Activated B cell treated with CpG ODN at 0.5 μM for 24 hours (primary cell): ENCODE results near the gene ZNF595. TPM values are rescaled to one million over a fixed set of nuclear protein-coding genes. Genes with fewer than 3 reads are reported as not detected.

Experiments used
- ATAC-seq: fragments of 200-7000 bp; cut with Tn5 transposase; one replicate; pipeline ENCODE4 v1.10.0; 2021; ENCODE audit warnings: low read depth, mild to moderate bottlenecking, moderate library complexity
- CTCF ChIA-PET: fragments of 350-600 bp; sonication (Branson Sonifier 250); formaldehyde crosslinking; loops from one replicate; lab custom pipeline; 2021; ENCODE audit warnings: antibody characterized with exemption; lab: Charles Lee
- POLR2A ChIA-PET: fragments of 350-600 bp; sonication (Branson Sonifier 250); formaldehyde crosslinking; loops from one replicate; lab custom pipeline; 2021; ENCODE audit warnings: antibody characterized with exemption; lab: Charles Lee
- DNase-seq: peaks from one replicate; pipeline ENCODE4 v3.0.0; 2022
- H3K27ac Mint-ChIP-seq: one replicate; pipeline ENCODE4 v1.8.0; 2020; ENCODE audit warnings: mixed read lengths
- H3K27me3 Mint-ChIP-seq: one replicate; pipeline ENCODE4 v1.8.0; 2021; ENCODE audit warnings: mixed read lengths
- H3K36me3 Mint-ChIP-seq: one replicate; pipeline ENCODE4 v1.8.0; 2021; ENCODE audit warnings: low read depth, mixed read lengths
- H3K4me1 Mint-ChIP-seq: one replicate; pipeline ENCODE4 v1.8.0; 2021; ENCODE audit warnings: mixed read lengths
- H3K4me3 Mint-ChIP-seq: one replicate; pipeline ENCODE4 v1.8.0; 2020; ENCODE audit warnings: mild to moderate bottlenecking, mixed read lengths
- H3K9me3 Mint-ChIP-seq: one replicate; pipeline ENCODE4 v1.8.0; 2020; ENCODE audit warnings: mixed read lengths
- intact Hi-C: fragments of 100-400 bp; cut with micrococcal nuclease; formaldehyde crosslinking; loops from one replicate; pipeline ENCODE4 v1.15.1; 2024
- total RNA-seq: library from RNA; stranded (reverse); gene quantifications from 2 replicates; pipeline ENCODE4 v1.2.3, GENCODE V29; 2022
- TF ChIP-seq, protein P1 (sequence below): fragments of 200-600 bp; IDR thresholded peaks from one replicate; pipeline ENCODE4 v1.8.0; 2022; ENCODE audit warnings: antibody characterized with exemption, mild to moderate bottlenecking

The ZNF595 gene
- total RNA-seq, 1 donor from 2014 or later, result 17.4 TPM

DNA sequence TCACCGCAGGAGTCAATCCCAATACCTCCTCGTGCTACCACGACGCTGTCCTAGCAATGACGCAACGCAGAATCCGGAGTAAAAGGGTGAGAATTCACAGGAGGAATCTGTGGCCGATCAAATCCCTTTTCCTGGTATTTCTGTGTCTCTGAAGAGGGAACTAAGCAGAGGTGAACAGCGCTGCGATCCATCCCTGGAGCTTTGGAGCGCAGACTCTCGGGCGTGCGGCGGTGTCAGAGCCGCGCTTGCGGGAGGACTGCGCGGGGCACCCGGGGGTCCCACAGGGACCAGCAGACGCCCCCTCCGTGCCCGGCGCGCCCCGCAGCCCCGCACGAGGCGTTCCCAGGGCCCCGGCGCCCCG lies 53.9 kb downstream of the ZNF595 start:
- H3K27ac Mint-ChIP-seq, result no peak overlapping the region
- H3K36me3 Mint-ChIP-seq, result peaks cover 8% of the 10 kb centered on the region
- intact Hi-C loops, result no loop called here
- TF ChIP-seq, protein P1, sequence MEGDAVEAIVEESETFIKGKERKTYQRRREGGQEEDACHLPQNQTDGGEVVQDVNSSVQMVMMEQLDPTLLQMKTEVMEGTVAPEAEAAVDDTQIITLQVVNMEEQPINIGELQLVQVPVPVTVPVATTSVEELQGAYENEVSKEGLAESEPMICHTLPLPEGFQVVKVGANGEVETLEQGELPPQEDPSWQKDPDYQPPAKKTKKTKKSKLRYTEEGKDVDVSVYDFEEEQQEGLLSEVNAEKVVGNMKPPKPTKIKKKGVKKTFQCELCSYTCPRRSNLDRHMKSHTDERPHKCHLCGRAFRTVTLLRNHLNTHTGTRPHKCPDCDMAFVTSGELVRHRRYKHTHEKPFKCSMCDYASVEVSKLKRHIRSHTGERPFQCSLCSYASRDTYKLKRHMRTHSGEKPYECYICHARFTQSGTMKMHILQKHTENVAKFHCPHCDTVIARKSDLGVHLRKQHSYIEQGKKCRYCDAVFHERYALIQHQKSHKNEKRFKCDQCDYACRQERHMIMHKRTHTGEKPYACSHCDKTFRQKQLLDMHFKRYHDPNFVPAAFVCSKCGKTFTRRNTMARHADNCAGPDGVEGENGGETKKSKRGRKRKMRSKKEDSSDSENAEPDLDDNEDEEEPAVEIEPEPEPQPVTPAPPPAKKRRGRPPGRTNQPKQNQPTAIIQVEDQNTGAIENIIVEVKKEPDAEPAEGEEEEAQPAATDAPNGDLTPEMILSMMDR, result no peak
- ATAC-seq (no peak), DNase-seq (no peak)
- POLR2A ChIA-PET, result no interaction called here
- CTCF ChIA-PET, result no interaction called here
- peaks cover 36% of the 10 kb centered on the region for H3K9me3 Mint-ChIP-seq
- peaks cover 4% of the 10 kb centered on the region for H3K4me1 Mint-ChIP-seq
- H3K4me3 Mint-ChIP-seq, result no peak overlapping the region
- H3K27me3 Mint-ChIP-seq, result peaks cover 39% of the 10 kb centered on the region

DNA sequence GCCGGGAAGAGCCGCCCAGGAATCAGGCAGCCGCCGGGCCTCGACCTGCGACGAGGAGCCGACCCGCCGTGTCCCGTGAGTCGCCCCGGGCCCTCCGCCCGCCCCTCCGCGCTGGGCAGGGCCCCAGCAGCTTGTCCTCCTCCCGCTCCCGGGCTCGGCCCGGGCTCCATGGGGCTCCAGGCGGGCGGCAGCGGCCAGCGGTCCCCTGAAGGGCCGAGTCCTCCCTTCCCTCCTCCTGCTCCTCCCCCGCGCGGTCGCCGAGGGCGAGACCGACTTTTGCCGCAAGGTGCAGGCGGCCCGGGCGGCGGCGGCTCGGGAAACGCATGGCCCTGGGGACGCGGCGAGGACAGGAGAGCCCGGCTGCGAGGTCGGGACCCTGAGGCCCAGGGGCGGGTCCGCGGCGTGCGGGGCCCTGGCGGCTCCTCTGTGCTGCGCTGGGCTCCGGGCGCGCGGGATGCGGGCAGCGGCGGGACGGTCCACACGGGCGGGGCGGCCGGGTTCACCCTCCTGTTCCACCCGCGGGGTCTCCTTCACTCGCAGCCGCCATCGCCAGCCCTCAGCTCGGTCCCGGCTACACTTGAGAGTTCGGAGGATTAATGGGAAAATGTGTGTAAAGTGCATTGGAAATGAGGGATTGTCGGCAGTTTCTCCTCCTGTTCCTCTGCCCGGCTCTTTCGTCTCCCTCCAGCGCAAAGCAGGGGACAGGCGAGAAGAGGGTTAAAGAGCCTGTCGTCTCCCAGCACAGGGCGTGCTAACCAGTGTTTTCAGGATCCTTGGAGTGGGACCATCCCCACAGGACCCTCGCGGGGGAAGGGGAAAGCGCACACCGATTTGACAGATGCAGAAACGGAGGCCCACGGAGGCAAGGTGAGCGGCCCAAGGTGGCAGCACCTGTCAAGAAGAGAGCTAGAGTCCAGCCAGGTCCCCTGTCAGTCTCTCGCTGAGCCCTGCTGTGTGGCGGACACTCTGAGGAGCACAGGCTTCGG lies 54.6 kb downstream of the ZNF595 start:
- intact Hi-C loops, result no loop called here
- peaks cover 32% of the 10 kb centered on the region for H3K9me3 Mint-ChIP-seq
- POLR2A ChIA-PET, result no interaction called here

DNA sequence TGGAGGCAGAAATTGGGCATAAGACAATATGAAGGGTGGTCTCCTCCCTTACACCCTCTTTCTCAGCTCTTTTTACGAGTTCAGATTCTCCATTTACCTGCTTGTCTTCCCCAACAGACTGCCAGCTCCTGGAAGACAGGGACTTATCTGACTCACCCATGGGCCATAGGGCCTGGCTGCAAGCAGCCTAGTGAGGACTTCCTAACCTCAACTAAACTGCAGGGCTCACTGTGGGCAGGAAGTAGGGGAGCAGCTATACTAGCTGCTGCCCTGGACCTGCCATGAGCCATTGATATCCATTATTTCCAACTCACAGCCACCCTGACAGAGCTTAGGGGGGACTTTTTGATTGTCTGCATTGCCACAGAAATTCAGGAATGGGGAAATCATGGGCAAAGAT lies 59.6 kb downstream of the ZNF595 start:
- TF ChIP-seq, protein P1, result no peak
- peaks cover 7% of the 10 kb centered on the region for H3K36me3 Mint-ChIP-seq
- peaks cover 10% of the 10 kb centered on the region for H3K4me1 Mint-ChIP-seq
- peaks cover 29% of the 10 kb centered on the region for H3K9me3 Mint-ChIP-seq
- H3K27me3 Mint-ChIP-seq, result peaks cover 21% of the 10 kb centered on the region
- H3K27ac Mint-ChIP-seq, result no peak overlapping the region
- DNase-seq, result no peak
- no peak for ATAC-seq
- no peak overlapping the region for H3K4me3 Mint-ChIP-seq
- CTCF ChIA-PET, result no interaction called here
- intact Hi-C loops, result no loop called here
- POLR2A ChIA-PET, result no interaction called here

More for the DNA sequence above, 54.6 kb downstream of the ZNF595 start:
- Mint-ChIP-seq H3K27me3 (peaks cover 39% of the 10 kb centered on the region), H3K36me3 (peaks cover 8% of the 10 kb centered on the region), H3K4me3 (no peak overlapping the region), H3K27ac (no peak overlapping the region), H3K4me1 (peaks cover 4% of the 10 kb centered on the region)
- DNase-seq (no peak), ATAC-seq (no peak)
- CTCF ChIA-PET, result no interaction called here
- TF ChIP-seq, protein P1, result no peak

DNA sequence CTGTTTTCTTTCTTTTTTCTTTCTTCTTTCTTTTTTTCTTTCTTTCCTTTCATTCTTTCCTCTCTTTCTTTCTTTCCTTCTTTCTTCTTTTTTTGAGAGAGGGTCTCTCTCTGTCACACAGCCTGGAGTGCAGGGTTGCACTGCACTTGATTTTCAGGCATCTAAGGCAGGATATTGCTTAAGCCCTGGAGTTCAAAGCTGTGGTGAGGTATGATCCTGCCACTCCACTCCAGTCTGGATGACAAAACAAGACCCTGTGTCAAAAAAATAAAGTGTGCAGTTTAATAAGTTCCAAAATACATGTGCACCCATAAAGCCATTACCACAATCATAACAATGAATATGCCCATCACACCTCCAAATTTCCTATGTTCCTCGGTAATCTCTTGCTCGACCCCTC lies 60.6 kb downstream of the ZNF595 start:
- Mint-ChIP-seq H3K36me3 (peaks cover 7% of the 10 kb centered on the region), H3K4me3 (no peak overlapping the region), H3K9me3 (peaks cover 26% of the 10 kb centered on the region), H3K27ac (no peak overlapping the region), H3K4me1 (peaks cover 7% of the 10 kb centered on the region), H3K27me3 (peaks cover 12% of the 10 kb centered on the region)
- no peak for DNase-seq
- ATAC-seq, result no peak
- intact Hi-C loops, result no loop called here
- POLR2A ChIA-PET, result no interaction called here
- CTCF ChIA-PET, result no interaction called here
- TF ChIP-seq, protein P1, result no peak

DNA sequence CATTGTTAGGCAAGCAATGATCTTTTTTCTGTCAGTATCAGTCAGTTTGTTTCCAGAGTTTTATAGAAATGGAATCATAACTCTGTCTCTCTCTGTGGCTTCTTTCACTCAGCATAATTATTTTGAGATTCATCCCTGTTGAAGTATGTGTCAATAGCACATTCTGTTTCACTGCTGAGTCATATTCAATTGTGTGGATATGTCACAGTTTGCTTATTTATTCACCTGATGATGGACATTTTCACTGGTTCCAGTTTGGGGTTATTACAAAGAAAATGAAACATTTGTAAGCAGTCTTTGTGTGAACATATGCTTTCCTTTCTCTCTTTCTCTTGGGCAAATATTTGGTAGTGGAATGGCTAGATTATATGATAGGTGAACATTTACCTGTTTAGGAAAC lies 61.0 kb downstream of the ZNF595 start:
- intact Hi-C loops, result no loop called here
- DNase-seq, result no peak
- TF ChIP-seq, protein P1, result no peak
- ChIA-PET POLR2A (no interaction called here), CTCF (no interaction called here)
- Mint-ChIP-seq H3K27me3 (peaks cover 8% of the 10 kb centered on the region), H3K27ac (no peak overlapping the region), H3K4me3 (no peak overlapping the region), H3K9me3 (peaks cover 24% of the 10 kb centered on the region), H3K4me1 (peaks cover 6% of the 10 kb centered on the region), H3K36me3 (peaks cover 6% of the 10 kb centered on the region)
- no peak for ATAC-seq
